Naive thymus-derived CD4-positive, alpha-beta T cell (primary cell): ENCODE measurements around the gene CACNA1G. TPM values are rescaled to one million over a fixed set of nuclear protein-coding genes. Genes with fewer than 3 reads are reported as not detected.

Experiments used
- ATAC-seq: fragments of 150-1000 bp; cut with Tn5 transposase; 2 replicates; pipeline ENCODE4 v1.10.0; 2021; ENCODE audit warnings: mild to moderate bottlenecking, moderate library complexity
- CTCF ChIA-PET: fragments of 350-600 bp; sonication (Branson Sonifier 250); formaldehyde crosslinking; loops from one replicate; lab custom pipeline; 2021; ENCODE audit warnings: antibody characterized with exemption; lab: Charles Lee
- POLR2A ChIA-PET: fragments of 350-600 bp; sonication (Branson Sonifier 250); formaldehyde crosslinking; loops from one replicate; lab custom pipeline; 2021; ENCODE audit warnings: antibody characterized with exemption, inconsistent platforms; lab: Charles Lee
- DNase-seq, 9 donors: peaks; one replicate each; pipeline versions ENCODE4 v3.0.0 to v3.0.0-alpha.2; 2020 to 2022; ENCODE audit warnings: mixed read lengths in 1 of 9
- H3K27ac ChIP-seq: one replicate; pipeline ENCODE4 v1.7.0; 2013; ENCODE audit warnings: mild to moderate bottlenecking, low read depth, low read length, moderate library complexity
- H3K27me3 ChIP-seq, 2 donors: one replicate each; pipeline ENCODE4 v1.7.0; 2013; ENCODE audit warnings: low read length in 2 of 2, mild to moderate bottlenecking in 2 of 2, moderate library complexity in 2 of 2; ENCODE audit not compliant: control insufficient read depth in 2 of 2, insufficient read depth in 2 of 2
- H3K36me3 ChIP-seq, 3 experiments: 1 replicate in 2 of 3; 2 replicates in 1 of 3; pipeline ENCODE4 v1.7.0; 2013; ENCODE audit warnings: low read length in 3 of 3, mild to moderate bottlenecking in 3 of 3, moderate library complexity in 1 of 3; ENCODE audit not compliant: insufficient read depth in 3 of 3, control insufficient read depth in 2 of 3
- H3K4me1 ChIP-seq, 2 donors: one replicate each; pipeline ENCODE4 v1.7.0; 2013; ENCODE audit warnings: low read length in 2 of 2, mild to moderate bottlenecking in 2 of 2, moderate library complexity in 1 of 2; ENCODE audit not compliant: control insufficient read depth in 2 of 2, insufficient read depth in 2 of 2
- H3K4me3 ChIP-seq: 2 replicates; pipeline ENCODE4 v1.7.0; 2013; ENCODE audit warnings: mild to moderate bottlenecking, low read length
- H3K9me3 ChIP-seq, 3 experiments: 1 replicate in 2 of 3; 2 replicates in 1 of 3; pipeline ENCODE4 v1.7.0; 2013; ENCODE audit warnings: low read length in 3 of 3; ENCODE audit not compliant: control insufficient read depth in 2 of 3
- H3K27ac Mint-ChIP-seq, 9 donors: one replicate each; pipeline ENCODE4 v1.8.0; 2020 to 2022; ENCODE audit warnings: mixed read lengths in 9 of 9, mild to moderate bottlenecking in 8 of 9, moderate library complexity in 5 of 9, inconsistent platforms in 2 of 9
- H3K27me3 Mint-ChIP-seq, 5 donors: one replicate each; pipeline ENCODE4 v1.8.0; 2021 to 2022; ENCODE audit warnings: mixed read lengths in 5 of 5, mild to moderate bottlenecking in 1 of 5
- H3K36me3 Mint-ChIP-seq, 5 donors: one replicate each; pipeline ENCODE4 v1.8.0; 2020 to 2022; ENCODE audit warnings: mixed read lengths in 5 of 5, mild to moderate bottlenecking in 3 of 5, inconsistent platforms in 1 of 5
- H3K4me1 Mint-ChIP-seq, 7 donors: one replicate each; pipeline ENCODE4 v1.8.0; 2020 to 2022; ENCODE audit warnings: mixed read lengths in 7 of 7, mild to moderate bottlenecking in 3 of 7, inconsistent platforms in 1 of 7
- H3K4me3 Mint-ChIP-seq, 10 donors: one replicate each; pipeline ENCODE4 v1.8.0; 2020 to 2022; ENCODE audit warnings: mild to moderate bottlenecking in 10 of 10, mixed read lengths in 10 of 10, moderate library complexity in 6 of 10, inconsistent platforms in 2 of 10
- H3K9me3 Mint-ChIP-seq, 11 donors: one replicate each; pipeline ENCODE4 v1.8.0; 2020 to 2022; ENCODE audit warnings: mixed read lengths in 11 of 11, mild to moderate bottlenecking in 4 of 11, inconsistent platforms in 1 of 11, moderate library complexity in 1 of 11
- intact Hi-C, 2 donors: fragments of 100-400 bp; cut with micrococcal nuclease; formaldehyde crosslinking; loops; one replicate each; pipeline ENCODE4 v1.15.1; 2023
- polyA plus RNA-seq, 2 donors: library from polyadenylated mRNA; unstranded; fragments of 300-500 nt; fragmentation: Illumina TruSeq; gene quantifications; one replicate each; pipeline ENCODE4 v1.2.3, GENCODE V29; 2021
- total RNA-seq, 6 experiments: library from RNA in 5 of 6; stranded (reverse) in 5 of 6; gene quantifications; 1 replicate in 5 of 6; 2 replicates in 1 of 6; pipeline ENCODE4 v1.2.3 and lab custom pipeline; 2021 to 2026

The CACNA1G gene
- total and polyA plus RNA-seq, 7 experiments from 2014 or later: not detected

DNA sequence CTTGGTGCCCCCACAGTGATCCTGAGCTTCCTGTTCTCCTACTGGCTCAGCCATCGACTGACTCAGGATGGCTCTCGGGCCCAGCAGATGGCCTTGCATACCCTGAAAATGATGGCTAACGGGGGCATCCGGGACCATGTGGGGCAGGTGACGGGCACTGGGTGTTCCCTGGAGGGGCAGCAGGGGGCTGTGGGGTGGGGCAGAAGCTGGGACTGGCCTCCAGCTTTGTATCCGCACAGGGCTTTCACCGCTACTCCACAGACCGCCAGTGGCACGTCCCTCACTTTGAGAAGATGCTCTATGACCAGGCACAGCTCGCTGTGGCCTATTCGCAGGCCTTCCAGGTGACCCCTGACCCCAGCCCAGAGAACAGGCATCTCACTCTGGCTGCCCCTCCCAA, 10.5 kb upstream of the CACNA1G start:
- no peaks in the 10 kb centered on the region for H3K36me3 ChIP-seq
- ChIA-PET POLR2A (interaction anchor here (1.3 kb wide), 1 partner anchor 10 kb away, joined by 3 read pairs; the partner anchor contains the start of gene CACNA1G), CTCF (interaction anchor here (1.0 kb wide), 1 partner anchor 77 kb away, joined by 3 read pairs; no protein-coding TSS in a partner anchor)
- H3K27me3 ChIP-seq: no peaks in the 10 kb centered on the region
- H3K4me3 ChIP-seq: no peak overlapping the region
- ATAC-seq (no peak), DNase-seq (no peak)
- no peaks in the 10 kb centered on the region for H3K9me3 Mint-ChIP-seq
- H3K4me3 Mint-ChIP-seq: no peak overlapping the region
- peaks cover 0 to 11% (median 0%) of the 10 kb centered on the region in 5 donors for H3K27me3 Mint-ChIP-seq
- intact Hi-C loops: loop anchor here in 1 of 2 donors (5.0 to 10.0 kb wide), 2 partner anchors 232 to 605 kb away; partner anchors contain the start of gene NME1
- no peak overlapping the region for H3K27ac Mint-ChIP-seq
- no peaks in the 10 kb centered on the region for H3K9me3 ChIP-seq
- peaks cover 4 to 6% of the 10 kb centered on the region in 2 donors for H3K4me1 ChIP-seq
- H3K4me1 Mint-ChIP-seq: peaks cover 0 to 13% (median 8%) of the 10 kb centered on the region in 7 donors
- H3K27ac ChIP-seq: no peak overlapping the region
- peaks cover 0 to 2% (median 0%) of the 10 kb centered on the region in 5 donors for H3K36me3 Mint-ChIP-seq

GRCh38 chr17:50550661-50551432, 9.7 kb upstream of the CACNA1G start:
- no peak for ATAC-seq
- Mint-ChIP-seq H3K9me3 (no peaks in the 10 kb centered on the region), H3K36me3 (peaks cover 0 to 2% (median 0%) of the 10 kb centered on the region in 5 donors), H3K27ac (peak overlapping the region in 1 of 9 donors; percentile 36), H3K27me3 (peaks cover 0 to 7% (median 0%) of the 10 kb centered on the region in 5 donors), H3K4me3 (no peak overlapping the region), H3K4me1 (peaks cover 0 to 11% (median 8%) of the 10 kb centered on the region in 7 donors)
- Histone ChIP-seq H3K4me1 (peaks cover 4 to 6% of the 10 kb centered on the region in 2 donors), H3K4me3 (no peak overlapping the region), H3K27ac (no peak overlapping the region), H3K27me3 (no peaks in the 10 kb centered on the region), H3K36me3 (no peaks in the 10 kb centered on the region), H3K9me3 (no peaks in the 10 kb centered on the region)
- ChIA-PET POLR2A (interaction anchor here (1.3 kb wide), 1 partner anchor 9 kb away, joined by 3 read pairs; the partner anchor contains the start of gene CACNA1G), CTCF (interaction anchor here (1.0 to 1.1 kb wide), 2 partner anchors 75 to 77 kb away, joined by 3 to 4 read pairs; no protein-coding TSS in a partner anchor)
- intact Hi-C loops: no loop called here
- DNase-seq: no peak

- intact Hi-C loops: no loop called here
- CTCF ChIA-PET: interaction anchor here (1.1 kb wide), 1 partner anchor 74 kb away, joined by 4 read pairs; no protein-coding TSS in a partner anchor
Observed at GRCh38 chr17:50551433-50551815, 9.1 kb upstream of the CACNA1G start.

DNA sequence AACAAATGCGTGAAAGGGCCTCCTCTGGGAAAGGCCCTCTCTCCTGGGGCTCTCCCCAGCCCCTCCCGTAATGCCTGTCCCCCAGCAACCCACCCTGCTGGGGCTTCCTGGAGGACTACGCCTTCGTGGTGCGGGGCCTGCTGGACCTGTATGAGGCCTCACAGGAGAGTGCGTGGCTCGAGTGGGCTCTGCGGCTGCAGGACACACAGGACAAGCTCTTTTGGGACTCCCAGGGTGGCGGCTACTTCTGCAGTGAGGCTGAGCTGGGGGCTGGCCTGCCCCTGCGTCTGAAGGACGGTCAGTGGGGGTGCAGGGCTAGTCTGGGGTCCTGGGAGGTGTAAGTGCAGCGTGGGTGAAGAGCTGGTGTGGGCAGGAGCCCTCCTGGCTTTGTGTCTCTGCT, 8.6 kb upstream of the CACNA1G start:
- CTCF ChIA-PET: no interaction called here
- Mint-ChIP-seq H3K4me1 (peaks cover 0 to 5% (median 4%) of the 10 kb centered on the region in 7 donors), H3K27ac (peak overlapping the region in 1 of 9 donors; percentile 42), H3K9me3 (no peaks in the 10 kb centered on the region), H3K36me3 (peaks cover 0 to 2% (median 0%) of the 10 kb centered on the region in 5 donors), H3K4me3 (no peak overlapping the region), H3K27me3 (peaks cover 0 to 7% (median 0%) of the 10 kb centered on the region in 5 donors)
- Histone ChIP-seq H3K9me3 (no peaks in the 10 kb centered on the region), H3K4me1 (peaks cover 0 to 4% of the 10 kb centered on the region in 2 donors), H3K4me3 (no peak overlapping the region), H3K36me3 (no peaks in the 10 kb centered on the region), H3K27ac (no peak overlapping the region), H3K27me3 (no peaks in the 10 kb centered on the region)
- DNase-seq (no peak), ATAC-seq (no peak)
- intact Hi-C loops: no loop called here
- POLR2A ChIA-PET: no interaction called here

More at GRCh38 chr17:50551433-50551815, 9.1 kb upstream of the CACNA1G start:
- no peak overlapping the region for H3K4me3 ChIP-seq
- POLR2A ChIA-PET: no interaction called here
- H3K36me3 Mint-ChIP-seq: peaks cover 0 to 2% (median 0%) of the 10 kb centered on the region in 5 donors
- no peaks in the 10 kb centered on the region for H3K36me3 ChIP-seq
- H3K4me1 ChIP-seq: peaks cover 4% of the 10 kb centered on the region in 2 donors
- H3K27me3 Mint-ChIP-seq: peaks cover 0 to 7% (median 0%) of the 10 kb centered on the region in 5 donors
- DNase-seq (no peak), ATAC-seq (no peak)
- H3K9me3 Mint-ChIP-seq: no peaks in the 10 kb centered on the region
- no peak overlapping the region for H3K27ac Mint-ChIP-seq
- no peak overlapping the region for H3K4me3 Mint-ChIP-seq
- H3K27ac ChIP-seq: no peak overlapping the region
- H3K9me3 ChIP-seq: no peaks in the 10 kb centered on the region
- H3K4me1 Mint-ChIP-seq: peaks cover 0 to 9% (median 7%) of the 10 kb centered on the region in 7 donors
- H3K27me3 ChIP-seq: no peaks in the 10 kb centered on the region

DNA sequence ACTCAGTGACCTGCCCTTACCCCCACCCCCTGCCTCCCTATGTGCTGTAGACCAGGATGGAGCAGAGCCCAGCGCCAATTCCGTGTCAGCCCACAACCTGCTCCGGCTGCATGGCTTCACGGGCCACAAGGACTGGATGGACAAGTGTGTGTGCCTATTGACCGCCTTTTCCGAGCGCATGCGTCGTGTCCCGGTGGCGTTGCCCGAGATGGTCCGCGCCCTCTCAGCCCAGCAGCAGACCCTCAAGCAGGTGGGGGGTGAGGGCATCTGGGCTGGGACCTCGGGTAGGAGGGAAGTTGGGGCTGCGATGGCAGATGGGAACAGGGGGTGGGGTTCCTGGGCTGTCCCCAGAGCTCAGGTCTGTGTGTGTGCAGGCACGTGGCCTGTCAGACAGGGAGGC, 6.3 kb upstream of the CACNA1G start:
- no peak overlapping the region for H3K27ac ChIP-seq
- ChIA-PET POLR2A (no interaction called here), CTCF (no interaction called here)
- peaks cover 14 to 27% (median 15%) of the 10 kb centered on the region in 5 donors for H3K27me3 Mint-ChIP-seq
- peaks cover 5% of the 10 kb centered on the region in 2 donors for H3K4me1 ChIP-seq
- H3K9me3 ChIP-seq: no peaks in the 10 kb centered on the region
- H3K36me3 ChIP-seq: no peaks in the 10 kb centered on the region
- no peak overlapping the region for H3K27ac Mint-ChIP-seq
- intact Hi-C loops: no loop called here
- DNase-seq (no peak), ATAC-seq (no peak)
- peaks cover 0 to 11% (median 5%) of the 10 kb centered on the region in 7 donors for H3K4me1 Mint-ChIP-seq
- no peak overlapping the region for H3K4me3 Mint-ChIP-seq
- H3K36me3 Mint-ChIP-seq: peaks cover 0 to 2% (median 0%) of the 10 kb centered on the region in 5 donors
- peaks cover 3 to 10% of the 10 kb centered on the region in 2 donors for H3K27me3 ChIP-seq
- H3K9me3 Mint-ChIP-seq: no peaks in the 10 kb centered on the region
- no peak overlapping the region for H3K4me3 ChIP-seq

DNA sequence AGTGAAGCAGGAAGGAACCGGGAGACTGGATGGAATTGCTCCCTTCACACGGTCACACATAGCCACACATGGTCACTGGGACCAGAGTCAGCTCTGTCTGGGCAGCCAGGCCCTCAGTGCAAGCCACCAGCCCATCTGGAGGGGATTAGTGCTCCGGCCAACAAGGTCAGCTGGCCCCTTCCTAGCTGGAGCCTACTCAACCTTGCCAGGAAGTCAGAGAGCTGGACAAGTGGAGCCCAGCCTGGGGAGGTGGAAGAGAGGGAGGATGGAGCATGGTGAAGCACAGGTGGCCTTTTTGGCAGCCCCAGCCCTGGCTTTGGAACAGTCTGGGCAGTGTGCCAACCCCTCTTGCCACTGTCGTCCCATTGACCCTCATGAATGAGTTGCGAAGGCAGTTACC, 3.7 kb upstream of the CACNA1G start:
- H3K27me3 ChIP-seq: peaks cover 11 to 15% of the 10 kb centered on the region in 2 donors
- no peak overlapping the region for H3K4me3 Mint-ChIP-seq
- H3K27ac ChIP-seq: no peak overlapping the region
- ChIA-PET POLR2A (no interaction called here), CTCF (no interaction called here)
- peaks cover 5 to 22% (median 12%) of the 10 kb centered on the region in 7 donors for H3K4me1 Mint-ChIP-seq
- H3K9me3 Mint-ChIP-seq: no peaks in the 10 kb centered on the region
- H3K4me3 ChIP-seq: no peak overlapping the region
- ATAC-seq (no peak), DNase-seq (no peak)
- H3K4me1 ChIP-seq: peaks cover 15 to 20% of the 10 kb centered on the region in 2 donors
- no peaks in the 10 kb centered on the region for H3K36me3 ChIP-seq
- no peaks in the 10 kb centered on the region for H3K9me3 ChIP-seq
- intact Hi-C loops: no loop called here
- no peak overlapping the region for H3K27ac Mint-ChIP-seq
- H3K36me3 Mint-ChIP-seq: no peaks in the 10 kb centered on the region
- H3K27me3 Mint-ChIP-seq: peaks cover 14 to 40% (median 21%) of the 10 kb centered on the region in 5 donors
